GM12872 (cell line): ENCODE data around the gene SNAI3.

ENCODE experiments used
- CTCF ChIP-seq: IDR thresholded peaks from 3 replicates; pipeline ENCODE4 v1.5.1; 2011; ENCODE audit warnings: low read depth, mild to moderate bottlenecking, low read length, moderate library complexity; ENCODE audit not compliant: insufficient read depth

Gene SNAI3

GRCh38 chr16:88724855-88725555 is 38.7 kb upstream of the SNAI3 start:
- no peak for TF ChIP-seq CTCF

GRCh38 chr16:88723911-88724310 is 37.6 kb upstream of the SNAI3 start:
- TF ChIP-seq CTCF = no peak

- TF ChIP-seq CTCF = no peak
Measured at GRCh38 chr16:88723507-88723887, 37.2 kb upstream of the SNAI3 start.

- no peak for TF ChIP-seq CTCF
Measured at GRCh38 chr16:88722784-88723506, 36.6 kb upstream of the SNAI3 start.

GRCh38 chr16:88721815-88722755 is 35.8 kb upstream of the SNAI3 start:
- TF ChIP-seq CTCF = no peak

- TF ChIP-seq CTCF = no peak
Measured at GRCh38 chr16:88721236-88721635, 34.9 kb upstream of the SNAI3 start.

- no peak for TF ChIP-seq CTCF
Measured at GRCh38 chr16:88720396-88720970, 34.2 kb upstream of the SNAI3 start.
